HL-60 (cell line): ENCODE data around the gene UBC.

Source experiments
- CTCF ChIP-seq: IDR thresholded peaks from one replicate; pipeline ENCODE4 v1.5.1; 2011; ENCODE audit warnings: low read length, control low read depth, inconsistent platforms; ENCODE audit not compliant: insufficient read depth
- POLR2AphosphoS5 ChIP-seq: IDR thresholded peaks from 2 replicates; pipeline ENCODE4 v1.6.1; 2012; ENCODE audit warnings: low read depth

- no peak for TF ChIP-seq CTCF
- TF ChIP-seq POLR2AphosphoS5, result no peak
Measured at GRCh38 chr12:124901003-124901402, 13.4 kb downstream of the UBC start.
